ENCODE data around the gene RSU1. TPM values are rescaled to one million over a fixed set of nuclear protein-coding genes. Genes with fewer than 3 reads are reported as not detected.
A peak's percentile ranks its signal among the peaks of the same experiment; 100 is the strongest.

The RSU1 gene
- total RNA-seq, 1 donor from 2014 or later, result 59.4 TPM

DNA sequence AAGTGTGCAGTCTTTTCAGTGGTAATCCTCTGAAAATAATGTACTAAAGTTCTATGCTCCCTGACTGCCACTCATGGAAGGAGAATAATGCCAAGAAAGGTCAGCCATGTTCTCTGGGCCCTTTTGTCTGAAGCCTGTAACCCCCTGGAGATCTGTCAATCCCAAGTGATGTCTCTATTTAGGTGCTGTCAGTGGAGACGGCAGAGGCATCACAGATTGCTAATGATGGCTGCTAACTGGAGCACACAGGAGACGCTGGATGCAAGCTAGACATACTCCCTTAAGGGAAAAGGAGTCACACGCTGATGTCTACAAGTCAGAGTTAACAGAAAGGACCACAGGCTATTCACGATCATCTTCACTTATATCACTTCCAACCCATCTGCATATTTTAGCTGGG, 118.8 kb downstream of the RSU1 start:
- Mint-ChIP-seq H3K4me3 (ENCODE audit: unreplicated experiment) (no peak overlapping the region), H3K27me3 (ENCODE audit: unreplicated experiment) (no peaks in the 10 kb centered on the region), H3K27ac (ENCODE audit: unreplicated experiment) (peak overlapping the region; percentile 30), H3K4me1 (ENCODE audit: low read depth, unreplicated experiment) (peaks cover 13% of the 10 kb centered on the region), H3K9me3 (ENCODE audit: unreplicated experiment) (peaks cover 1% of the 10 kb centered on the region), H3K36me3 (ENCODE audit: unreplicated experiment) (no peaks in the 10 kb centered on the region)
- TF ChIP-seq, protein P1, sequence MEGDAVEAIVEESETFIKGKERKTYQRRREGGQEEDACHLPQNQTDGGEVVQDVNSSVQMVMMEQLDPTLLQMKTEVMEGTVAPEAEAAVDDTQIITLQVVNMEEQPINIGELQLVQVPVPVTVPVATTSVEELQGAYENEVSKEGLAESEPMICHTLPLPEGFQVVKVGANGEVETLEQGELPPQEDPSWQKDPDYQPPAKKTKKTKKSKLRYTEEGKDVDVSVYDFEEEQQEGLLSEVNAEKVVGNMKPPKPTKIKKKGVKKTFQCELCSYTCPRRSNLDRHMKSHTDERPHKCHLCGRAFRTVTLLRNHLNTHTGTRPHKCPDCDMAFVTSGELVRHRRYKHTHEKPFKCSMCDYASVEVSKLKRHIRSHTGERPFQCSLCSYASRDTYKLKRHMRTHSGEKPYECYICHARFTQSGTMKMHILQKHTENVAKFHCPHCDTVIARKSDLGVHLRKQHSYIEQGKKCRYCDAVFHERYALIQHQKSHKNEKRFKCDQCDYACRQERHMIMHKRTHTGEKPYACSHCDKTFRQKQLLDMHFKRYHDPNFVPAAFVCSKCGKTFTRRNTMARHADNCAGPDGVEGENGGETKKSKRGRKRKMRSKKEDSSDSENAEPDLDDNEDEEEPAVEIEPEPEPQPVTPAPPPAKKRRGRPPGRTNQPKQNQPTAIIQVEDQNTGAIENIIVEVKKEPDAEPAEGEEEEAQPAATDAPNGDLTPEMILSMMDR (IDR thresholded peaks at IDR 0.05; ENCODE audit: partially characterized antibody, unreplicated experiment), result no peak
- no peak for DNase-seq

DNA sequence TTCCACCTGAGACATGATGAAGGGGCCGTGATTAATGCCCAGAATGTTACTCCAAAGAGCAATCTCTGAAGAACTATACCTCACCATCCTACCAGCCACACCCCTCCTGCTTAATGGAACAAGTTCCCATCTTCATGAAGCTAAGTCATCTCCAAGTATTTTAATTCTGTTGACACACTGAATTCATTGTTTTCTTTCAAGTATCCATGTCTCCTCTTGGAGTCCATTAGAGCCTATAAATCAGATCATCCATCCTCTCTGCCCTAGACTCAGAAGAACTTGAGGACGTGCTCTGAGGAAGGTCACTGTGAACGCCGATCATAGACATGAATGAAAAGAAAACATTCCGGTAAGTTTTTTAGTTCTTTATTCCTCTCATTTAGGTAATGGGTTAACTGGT, 126.8 kb downstream of the RSU1 start:
- Mint-ChIP-seq H3K27ac (ENCODE audit: unreplicated experiment) (no peak overlapping the region), H3K36me3 (ENCODE audit: unreplicated experiment) (no peaks in the 10 kb centered on the region), H3K9me3 (ENCODE audit: unreplicated experiment) (no peaks in the 10 kb centered on the region), H3K4me1 (ENCODE audit: low read depth, unreplicated experiment) (peaks cover 1% of the 10 kb centered on the region), H3K4me3 (ENCODE audit: unreplicated experiment) (no peak overlapping the region), H3K27me3 (ENCODE audit: unreplicated experiment) (peaks cover 4% of the 10 kb centered on the region)
- no peak for DNase-seq
- TF ChIP-seq, protein P1 (IDR thresholded peaks at IDR 0.05; ENCODE audit: partially characterized antibody, unreplicated experiment), result no peak

DNA sequence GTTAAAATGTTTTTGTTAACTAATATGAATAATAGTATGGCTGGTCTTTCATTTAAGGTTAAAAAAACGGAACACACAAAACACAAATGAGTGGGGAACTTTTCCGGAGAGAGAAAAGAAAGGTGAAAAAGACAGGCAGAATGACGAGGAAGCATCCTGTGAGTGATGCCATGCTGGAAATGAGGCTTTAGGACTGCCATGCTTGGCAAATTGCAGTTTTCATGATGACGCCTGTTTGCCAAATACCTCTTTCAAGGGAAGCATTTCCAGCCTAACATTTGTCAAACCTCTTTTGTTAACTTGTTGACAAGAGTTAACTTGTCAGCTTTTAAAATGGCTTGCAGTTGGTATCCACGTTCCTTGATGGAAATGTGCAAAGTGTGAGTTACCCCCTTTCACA, 127.5 kb downstream of the RSU1 start:
- Mint-ChIP-seq H3K27ac (ENCODE audit: unreplicated experiment) (no peak overlapping the region), H3K4me3 (ENCODE audit: unreplicated experiment) (no peak overlapping the region), H3K36me3 (ENCODE audit: unreplicated experiment) (no peaks in the 10 kb centered on the region), H3K9me3 (ENCODE audit: unreplicated experiment) (no peaks in the 10 kb centered on the region), H3K27me3 (ENCODE audit: unreplicated experiment) (peaks cover 4% of the 10 kb centered on the region), H3K4me1 (ENCODE audit: low read depth, unreplicated experiment) (peaks cover 1% of the 10 kb centered on the region)
- TF ChIP-seq, protein P1 (IDR thresholded peaks at IDR 0.05; ENCODE audit: partially characterized antibody, unreplicated experiment), result no peak
- DNase-seq, result no peak

DNA sequence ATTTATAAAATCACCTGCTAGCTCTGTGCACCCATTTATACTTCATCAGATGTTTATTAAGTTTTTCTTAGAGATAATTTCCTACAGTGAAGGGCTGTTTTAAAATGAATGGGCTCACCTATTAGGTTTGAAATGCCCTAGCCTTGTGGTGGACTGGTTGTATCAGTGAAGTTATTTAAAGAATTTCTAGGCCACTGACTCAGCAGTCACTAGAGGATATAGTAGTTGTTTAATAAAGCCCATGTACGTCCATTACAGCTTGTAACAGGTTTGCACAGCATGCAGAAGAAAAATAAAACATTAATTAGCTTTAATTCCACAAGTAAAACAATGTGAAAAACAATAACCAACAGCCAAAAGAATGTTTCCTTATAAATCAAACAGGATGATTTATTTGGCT, 128.0 kb downstream of the RSU1 start:
- TF ChIP-seq, protein P1 (IDR thresholded peaks at IDR 0.05; ENCODE audit: partially characterized antibody, unreplicated experiment), result no peak
- Mint-ChIP-seq H3K27me3 (ENCODE audit: unreplicated experiment) (peaks cover 4% of the 10 kb centered on the region), H3K27ac (ENCODE audit: unreplicated experiment) (no peak overlapping the region), H3K4me3 (ENCODE audit: unreplicated experiment) (no peak overlapping the region), H3K9me3 (ENCODE audit: unreplicated experiment) (no peaks in the 10 kb centered on the region), H3K4me1 (ENCODE audit: low read depth, unreplicated experiment) (peaks cover 1% of the 10 kb centered on the region), H3K36me3 (ENCODE audit: unreplicated experiment) (no peaks in the 10 kb centered on the region)
- no peak for DNase-seq

DNA sequence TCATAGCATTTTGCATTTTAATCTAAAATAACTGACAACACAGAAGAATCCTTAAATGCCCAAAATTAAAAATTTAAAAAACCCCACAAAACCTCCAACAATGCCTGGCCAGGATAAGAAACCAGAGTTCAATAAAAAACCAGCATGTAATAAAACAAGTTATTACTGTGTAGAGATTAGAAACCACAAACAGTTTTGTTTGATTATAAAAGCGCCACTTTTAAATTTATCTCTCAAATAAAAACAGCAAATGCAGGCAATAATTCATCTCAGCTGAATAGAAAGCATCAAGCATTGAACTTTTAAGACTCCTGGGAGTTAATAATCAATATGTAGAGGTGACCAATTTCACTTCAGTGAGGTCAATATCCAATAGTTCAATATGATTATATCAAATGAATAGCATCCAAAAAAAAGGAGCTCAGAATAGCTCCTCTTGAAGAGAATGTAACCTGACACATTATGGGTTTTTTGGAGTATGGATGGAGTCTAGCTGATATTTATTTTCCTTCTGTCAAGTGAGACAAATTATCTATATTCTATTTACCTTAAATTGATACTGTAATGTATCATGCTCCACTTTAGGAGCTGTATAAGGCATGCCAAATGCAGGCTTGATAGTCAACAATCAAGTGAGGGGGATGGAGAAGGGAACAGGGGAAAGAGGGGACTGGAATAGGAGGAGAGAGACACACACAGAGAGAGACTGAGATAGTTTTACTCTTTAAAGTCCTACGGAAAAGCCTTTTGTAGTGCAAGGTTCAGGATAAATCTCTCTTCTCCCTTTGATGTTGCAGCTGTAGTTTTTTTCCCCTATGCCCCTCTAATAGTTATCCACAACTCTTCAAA, 130.9 kb downstream of the RSU1 start:
- no peaks in the 10 kb centered on the region for H3K9me3 Mint-ChIP-seq (ENCODE audit: unreplicated experiment)
- DNase-seq, result no peak
- peaks cover under 1% of the 10 kb centered on the region for H3K4me1 Mint-ChIP-seq (ENCODE audit: low read depth, unreplicated experiment)
- peaks cover under 1% of the 10 kb centered on the region for H3K27me3 Mint-ChIP-seq (ENCODE audit: unreplicated experiment)
- no peak overlapping the region for H3K4me3 Mint-ChIP-seq (ENCODE audit: unreplicated experiment)
- no peaks in the 10 kb centered on the region for H3K36me3 Mint-ChIP-seq (ENCODE audit: unreplicated experiment)
- TF ChIP-seq, protein P1 (IDR thresholded peaks at IDR 0.05; ENCODE audit: partially characterized antibody, unreplicated experiment), result no peak
- H3K27ac Mint-ChIP-seq (ENCODE audit: unreplicated experiment), result no peak overlapping the region

Data from glutamatergic neuron (in vitro differentiated cells).